GM18507 (cell line): ENCODE measurements around the gene FGFBP3.
"Not testable (repeated sequence)": the region's sequence is repeated elsewhere in the genome, so short reads cannot be mapped to it uniquely, and the experiment has no call there.

Experiments used
- DNase-seq: peaks from one replicate; pipeline ENCODE4 v3.0.0; 2011; ENCODE audit warnings: low read depth; ENCODE audit not compliant: insufficient read length; ENCODE audit errors: extremely low spot score
- FAIRE-seq: peaks from 2 replicates; lab custom pipeline; 2011; peaks lifted over from hg19 to GRCh38; lab: Jason Lieb, UNC

Gene FGFBP3

DNA sequence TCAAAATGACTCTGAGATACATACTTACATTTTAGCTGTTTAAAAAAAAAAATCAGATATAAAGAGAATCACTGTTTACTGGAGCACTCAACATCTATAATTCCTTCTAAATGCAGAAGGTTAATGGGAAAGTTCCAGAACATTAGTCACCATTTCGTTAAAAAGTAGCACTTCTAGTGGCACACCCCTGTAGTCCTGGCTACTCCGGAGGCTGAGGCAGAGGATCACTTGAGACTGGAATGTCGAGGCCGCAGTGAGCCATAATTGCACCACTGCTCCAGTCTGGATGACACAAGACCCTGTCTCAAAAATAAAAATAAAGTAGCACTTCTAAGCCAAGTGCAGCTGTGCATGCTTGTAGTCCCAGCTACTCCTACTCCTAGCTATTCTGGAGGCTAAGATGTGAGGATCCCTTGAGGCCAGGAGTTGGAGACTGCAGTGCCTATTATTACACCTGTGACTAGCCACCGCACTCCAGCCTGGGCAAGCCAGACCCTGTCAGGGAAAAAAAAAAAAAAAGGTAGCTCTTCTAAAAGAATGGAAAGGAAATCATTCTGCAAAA is 2.2 kb downstream of the FGFBP3 start:
- FAIRE-seq (no peak), DNase-seq (no peak)

DNA sequence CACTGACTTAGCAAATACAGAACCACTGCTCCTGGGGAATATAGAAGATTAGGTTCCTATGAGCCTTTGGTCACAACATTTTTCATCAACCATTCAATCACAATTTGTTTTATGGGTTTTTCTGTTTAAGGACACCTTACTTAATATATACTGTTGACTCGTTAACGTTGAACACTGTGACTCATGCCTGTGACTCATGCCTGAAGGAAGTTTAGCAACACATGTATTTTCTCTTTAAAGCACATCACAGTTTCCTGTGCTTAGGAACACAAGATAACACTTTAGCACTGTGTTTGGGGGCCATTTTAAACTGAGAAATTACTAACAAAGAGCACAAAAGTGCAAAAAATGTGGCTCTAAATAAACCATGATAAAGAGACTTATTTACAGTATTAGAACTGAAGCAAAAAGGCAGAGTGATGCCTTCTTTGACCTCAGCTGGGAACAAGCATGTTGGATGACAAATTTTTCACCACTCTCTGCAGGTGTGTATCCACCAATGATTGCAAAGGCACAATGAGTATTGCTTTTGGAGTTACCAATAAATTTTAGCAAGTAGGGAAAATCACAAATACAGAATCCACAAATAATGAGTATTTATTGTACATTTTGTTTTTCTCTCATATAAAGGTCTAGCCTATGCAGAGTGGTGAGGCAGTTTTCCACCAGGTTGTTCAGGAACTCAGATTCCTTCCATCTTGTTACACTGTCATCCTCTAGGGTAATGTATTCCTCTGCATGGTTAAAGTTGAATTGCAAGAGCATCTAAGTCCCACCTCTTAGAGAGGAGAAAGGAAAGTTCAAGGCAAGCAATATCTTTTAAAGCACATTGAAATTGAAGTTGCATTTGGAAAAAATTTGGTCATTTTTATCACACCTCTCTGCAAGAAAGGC is 7.3 kb downstream of the FGFBP3 start:
- no peak for DNase-seq
- FAIRE-seq: no peak

- no peak for FAIRE-seq
- no peak for DNase-seq
These were observed 11.9 kb downstream of the FGFBP3 start for GRCh38 chr10:91897421-91897820.

- DNase-seq (no peak), FAIRE-seq (no peak)
These were observed 13.0 kb downstream of the FGFBP3 start for GRCh38 chr10:91896212-91896756.

DNA sequence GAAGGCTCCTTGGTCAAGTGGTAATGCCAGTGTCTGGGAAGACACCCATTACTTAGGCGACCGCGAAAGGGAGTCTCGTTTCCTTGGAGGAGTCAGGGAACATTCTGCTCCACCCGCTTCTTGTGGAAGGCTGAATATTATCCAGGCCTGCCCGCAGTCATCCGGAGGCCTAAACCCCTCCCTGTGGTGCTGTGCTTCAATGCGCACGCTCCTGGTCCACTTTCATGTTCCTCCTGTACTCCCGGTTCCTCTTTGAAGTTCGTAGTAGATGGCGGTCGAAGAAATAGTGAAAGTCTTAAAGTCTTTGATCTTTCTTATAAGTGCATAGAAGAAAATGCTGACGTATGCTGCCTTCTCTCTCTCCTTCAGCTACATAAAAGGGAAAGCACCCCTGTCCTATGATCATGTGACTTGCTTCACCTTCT is 15.0 kb downstream of the FGFBP3 start:
- not testable (repeated sequence) for DNase-seq, FAIRE-seq

DNA sequence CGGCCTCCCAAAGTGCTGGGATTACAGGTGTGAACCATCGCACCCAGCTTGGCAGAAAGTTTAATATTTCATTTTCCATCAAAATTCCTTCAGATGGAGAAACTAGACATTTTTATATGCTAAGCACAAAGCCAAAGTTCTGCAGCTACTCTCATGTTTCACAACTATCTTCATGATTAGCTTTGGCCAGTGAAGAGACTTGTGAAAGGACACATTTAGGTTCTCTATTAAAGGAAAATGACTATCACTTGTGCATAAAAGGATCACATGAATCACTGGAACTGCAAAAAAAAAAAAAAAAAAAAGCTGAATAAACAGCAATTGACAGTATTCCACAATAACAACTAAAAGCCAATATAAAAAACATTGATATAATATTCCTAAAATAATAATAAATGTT is 16.2 kb downstream of the FGFBP3 start:
- DNase-seq (no peak), FAIRE-seq (no peak)

DNA sequence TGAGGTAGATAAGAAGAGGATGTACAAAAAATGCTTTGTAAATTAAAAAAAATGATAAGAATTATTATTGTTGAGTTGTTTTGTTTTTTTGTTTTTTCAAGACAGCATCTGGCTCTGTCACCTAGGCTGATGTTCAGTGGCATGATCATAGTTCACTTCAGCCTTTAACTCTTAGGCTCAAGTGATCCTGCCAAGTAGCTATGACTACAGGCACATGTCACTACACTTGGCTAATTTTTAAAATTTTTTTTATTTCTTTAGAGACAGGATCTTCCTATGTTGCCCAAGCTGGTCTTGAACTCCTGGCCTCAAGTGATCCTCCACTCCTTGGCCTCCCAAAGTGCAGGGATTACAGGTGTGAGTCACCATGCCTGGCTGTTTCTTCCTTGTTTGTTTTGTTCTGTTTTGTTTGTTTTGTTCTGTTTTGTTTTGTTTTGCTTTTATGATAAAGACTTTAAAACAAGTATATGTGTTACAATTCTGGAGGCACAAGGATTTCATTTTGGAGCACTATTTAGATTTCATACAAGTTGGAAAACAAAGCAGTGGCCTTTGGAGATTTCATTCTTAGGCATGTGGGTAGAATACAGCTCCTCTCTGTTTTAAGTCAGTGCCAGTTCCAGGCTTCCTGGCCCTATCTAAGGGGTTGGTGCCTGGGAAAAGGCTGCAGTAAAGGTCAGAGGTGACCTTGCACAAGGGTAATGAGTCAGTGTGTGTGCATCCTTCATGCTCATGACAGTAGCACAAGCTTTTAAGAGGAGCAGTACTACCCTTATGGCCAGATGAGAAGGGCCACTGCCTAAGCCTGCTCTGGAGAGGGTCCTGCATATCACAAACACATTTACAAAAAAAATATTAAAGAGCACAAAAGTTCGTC is 17.9 kb downstream of the FGFBP3 start:
- no peak for FAIRE-seq
- DNase-seq: no peak

GRCh38 chr10:91887272-91888076 is 21.8 kb downstream of the FGFBP3 start:
- peak; percentile 15 for FAIRE-seq

GRCh38 chr10:91886954-91887271 is 22.4 kb downstream of the FGFBP3 start:
- FAIRE-seq (no peak), DNase-seq (no peak)

More at GRCh38 chr10:91887272-91888076, 21.8 kb downstream of the FGFBP3 start:
- no peak for DNase-seq

GRCh38 chr10:91885362-91886079 is 23.8 kb downstream of the FGFBP3 start:
- DNase-seq: no peak
- no peak for FAIRE-seq

DNA sequence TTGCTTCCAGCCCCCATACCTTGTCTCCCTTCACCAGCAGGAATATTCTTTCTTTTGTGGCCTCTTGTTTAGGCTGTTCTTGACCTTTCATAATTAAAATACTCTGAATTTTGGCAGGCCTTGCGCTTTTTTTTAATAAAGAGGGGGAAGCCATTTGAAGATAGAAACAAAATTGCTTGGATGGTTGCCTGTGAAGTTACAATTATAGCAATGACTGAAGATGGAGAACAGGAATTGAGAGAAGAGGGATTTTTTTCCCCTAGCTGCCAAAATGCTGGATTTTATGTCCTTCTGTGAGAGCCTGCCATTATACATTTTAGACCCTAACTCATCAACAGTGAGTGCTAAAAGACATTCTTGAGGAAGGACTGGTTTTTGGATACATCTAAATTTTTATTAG is 24.8 kb downstream of the FGFBP3 start:
- FAIRE-seq: no peak
- no peak for DNase-seq

DNA sequence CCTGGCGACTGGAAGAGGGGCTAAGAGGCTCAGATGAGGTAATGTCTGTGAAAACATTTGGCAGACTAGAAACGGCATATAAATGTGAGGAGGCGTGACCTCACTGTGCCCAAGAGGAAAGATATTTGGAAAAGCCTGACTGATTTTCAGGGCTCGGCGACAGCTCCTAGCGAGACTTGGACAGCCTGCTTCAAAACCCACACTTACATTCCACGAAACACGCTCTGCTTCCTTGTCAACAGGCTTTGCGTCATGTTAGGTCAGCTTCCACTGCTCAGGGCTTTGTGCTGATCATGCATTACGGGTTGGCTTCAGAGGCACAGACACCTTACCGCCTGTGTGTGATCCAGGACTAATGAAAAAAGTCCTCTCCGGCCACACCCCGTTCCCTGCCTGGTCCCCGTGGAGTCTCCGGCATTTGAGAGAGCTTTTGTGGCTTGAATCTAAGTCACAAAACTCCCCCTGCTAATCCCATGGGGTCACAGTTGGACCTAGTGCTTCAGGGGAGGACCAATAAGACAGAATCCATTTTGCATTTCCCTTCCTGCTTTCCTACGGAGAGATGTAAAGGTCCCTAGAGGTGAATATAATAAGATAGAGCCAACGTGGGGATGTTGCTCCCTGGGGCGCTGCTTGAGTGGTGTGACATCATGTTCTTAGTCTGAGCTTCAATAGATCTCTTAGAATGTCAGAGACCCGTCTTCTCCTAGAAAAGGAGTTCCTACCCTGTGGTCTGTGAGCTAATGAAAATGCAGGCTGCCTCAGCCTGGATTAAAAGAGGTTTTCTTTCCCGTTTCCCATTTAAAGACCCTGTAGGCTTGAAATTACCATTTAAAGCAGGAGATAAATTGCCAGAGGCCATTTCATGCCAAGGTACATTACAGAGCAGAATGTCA is 25.5 kb downstream of the FGFBP3 start:
- DNase-seq (no peak), FAIRE-seq (no peak)

DNA sequence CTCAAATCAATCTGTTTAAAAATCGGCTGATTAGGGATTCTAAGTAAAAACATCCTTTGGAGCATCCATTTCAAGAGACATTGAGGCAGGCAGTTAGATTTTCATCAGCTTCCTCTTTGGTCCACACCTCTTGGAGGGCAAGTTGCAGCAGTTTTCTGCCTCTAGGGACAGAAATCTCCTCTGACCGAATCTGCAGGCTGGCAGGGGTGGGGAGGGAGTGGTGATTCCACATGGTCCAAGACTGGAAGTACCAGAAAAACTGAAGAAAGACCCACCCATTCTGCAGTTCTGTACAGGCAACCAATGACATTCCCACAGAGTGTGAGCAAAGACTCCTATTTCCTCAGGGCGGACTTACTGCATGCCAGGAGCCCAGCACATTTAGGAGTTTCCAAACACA is 29.0 kb downstream of the FGFBP3 start:
- FAIRE-seq (no peak), DNase-seq (no peak)

GRCh38 chr10:91879515-91880170 is 29.6 kb downstream of the FGFBP3 start:
- DNase-seq (no peak), FAIRE-seq (no peak)

- FAIRE-seq (no peak), DNase-seq (no peak)
These were observed 33.5 kb downstream of the FGFBP3 start for GRCh38 chr10:91875779-91876178.

GRCh38 chr10:91875156-91875555 is 34.1 kb downstream of the FGFBP3 start:
- DNase-seq (no peak), FAIRE-seq (no peak)

DNA sequence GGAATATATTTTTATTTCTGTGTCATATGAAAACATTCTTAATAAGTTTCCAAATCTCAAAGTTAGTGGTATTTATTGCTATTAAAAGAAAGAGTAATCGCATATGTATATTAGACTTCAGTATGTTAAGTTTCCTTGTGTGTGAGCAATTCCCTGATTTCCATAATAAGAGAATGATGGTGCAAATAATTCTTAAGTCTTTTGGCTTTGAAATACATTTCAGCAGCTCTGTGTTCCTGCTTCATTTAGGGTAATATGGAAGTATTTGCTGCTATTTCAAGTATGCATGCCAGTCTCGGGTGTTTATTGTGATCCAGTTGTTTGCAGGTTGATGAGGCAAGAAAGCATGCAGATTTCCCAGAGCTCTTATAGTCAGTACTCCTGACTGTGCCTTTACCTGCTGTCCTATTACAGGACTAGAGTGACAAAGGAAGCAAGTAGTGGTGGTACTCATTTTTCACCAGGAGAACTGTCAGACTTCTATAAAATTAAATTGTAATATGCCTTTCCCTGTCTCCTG is 43.7 kb downstream of the FGFBP3 start:
- no peak for FAIRE-seq
- no peak for DNase-seq
